HL-60/S4 treated with retinoic acid at 250 ng/mL for 4 days and 3 days (cell line): ENCODE results near the gene PPP1CA.

Source experiments
- in situ Hi-C: fragments of 300-500 bp; cut with MboI; formaldehyde crosslinking; loops from 2 replicates; pipeline ENCODE4 v1.7.0; 2022; ENCODE audit warnings: low sequenced_read_pairs

The PPP1CA gene

GRCh38 chr11:67401495-67402191 lies at the start of gene PPP1CA:
Gene PPP1CA, minus strand, starts transcription at chr11:67401858. Its CDS starts 76 bp downstream, at chr11:67401782.
- in situ Hi-C loops: no loop called here

GRCh38 chr11:67450796-67451657 lies 49.4 kb upstream of the PPP1CA start:
- in situ Hi-C loops: no loop called here

- in situ Hi-C loops: no loop called here
Observed at GRCh38 chr11:67449116-67449844, 47.6 kb upstream of the PPP1CA start.

- in situ Hi-C loops: no loop called here
Observed at GRCh38 chr11:67448220-67448609, 46.6 kb upstream of the PPP1CA start.

- in situ Hi-C loops: no loop called here
Observed at GRCh38 chr11:67445515-67445914, 43.9 kb upstream of the PPP1CA start.

- in situ Hi-C loops: no loop called here
Observed at GRCh38 chr11:67442504-67443404, 41.1 kb upstream of the PPP1CA start.

- in situ Hi-C loops: no loop called here
Observed at GRCh38 chr11:67441731-67442351, 40.2 kb upstream of the PPP1CA start.

GRCh38 chr11:67441098-67441563 lies 39.5 kb upstream of the PPP1CA start:
- in situ Hi-C loops: no loop called here

GRCh38 chr11:67440229-67441097 lies 38.8 kb upstream of the PPP1CA start:
- in situ Hi-C loops: no loop called here

GRCh38 chr11:67439321-67440228 lies 37.9 kb upstream of the PPP1CA start:
- in situ Hi-C loops: no loop called here

GRCh38 chr11:67438158-67438902 lies 36.7 kb upstream of the PPP1CA start:
- in situ Hi-C loops: no loop called here

- in situ Hi-C loops: no loop called here
Observed at GRCh38 chr11:67437809-67438157, 36.1 kb upstream of the PPP1CA start.

- in situ Hi-C loops: no loop called here
Observed at GRCh38 chr11:67437082-67437808, 35.6 kb upstream of the PPP1CA start, which contains the start of gene PTPRCAP. Gene PTPRCAP, minus strand, starts transcription at chr11:67437682. Its CDS starts 63 bp downstream, at chr11:67437619.

- in situ Hi-C loops: no loop called here
Observed at GRCh38 chr11:67436459-67437081, 34.9 kb upstream of the PPP1CA start.

GRCh38 chr11:67435727-67436458 lies 34.2 kb upstream of the PPP1CA start:
- in situ Hi-C loops: no loop called here
